HepG2 (cell line): Measurements from ENCODE around the gene FBLIM1. TPM values are rescaled to one million over a fixed set of nuclear protein-coding genes. Genes with fewer than 3 reads are reported as not detected.

ENCODE experiments used
- DRAP1 ChIP-seq: IDR thresholded peaks from 2 replicates; pipeline ENCODE4 v1.6.1; 2016; ENCODE audit warnings: missing genetic modification reagents, missing compliant biosample characterization
- GLMP ChIP-seq: sonication (generic); formaldehyde crosslinking; IDR thresholded peaks from 2 replicates; pipeline ENCODE4 v1.9.0; 2021; ENCODE audit warnings: missing genetic modification reagents, mild to moderate bottlenecking, borderline replicate concordance
- KMT2A ChIP-seq: sonication (generic); formaldehyde crosslinking; IDR thresholded peaks from 2 replicates; pipeline ENCODE4 v1.4.0; 2020; ENCODE audit warnings: missing genetic modification reagents
- PHF21A ChIP-seq: sonication (generic); formaldehyde crosslinking; IDR thresholded peaks from 2 replicates; pipeline ENCODE4 v1.5.0; 2020; ENCODE audit warnings: mild to moderate bottlenecking, missing genetic modification reagents
- RARA ChIP-seq: IDR thresholded peaks from 2 replicates; pipeline ENCODE4 v1.6.1; 2016; ENCODE audit warnings: missing genetic modification reagents, missing compliant biosample characterization
- RCOR2 ChIP-seq: IDR thresholded peaks from 2 replicates; pipeline ENCODE4 v1.6.1; 2016; ENCODE audit warnings: missing biosample characterization, missing genetic modification reagents
- SCMH1 ChIP-seq: sonication (generic); formaldehyde crosslinking; IDR thresholded peaks from 2 replicates; pipeline ENCODE4 v1.9.0; 2021; ENCODE audit warnings: missing genetic modification reagents, mild to moderate bottlenecking, borderline replicate concordance
- SETDB1 ChIP-seq: sonication (generic); formaldehyde crosslinking; IDR thresholded peaks from 2 replicates; pipeline ENCODE4 v1.5.1; 2020; ENCODE audit warnings: missing genetic modification reagents, mild to moderate bottlenecking, borderline replicate concordance
- SP4 ChIP-seq: sonication (generic); formaldehyde crosslinking; IDR thresholded peaks from 2 replicates; pipeline ENCODE4 v1.8.1; 2023; ENCODE audit warnings: mild to moderate bottlenecking, missing genetic modification reagents
- TAF1 ChIP-seq: sonication (generic); formaldehyde crosslinking; IDR thresholded peaks from 2 replicates; pipeline ENCODE4 v1.4.0; 2020; ENCODE audit warnings: missing genetic modification reagents
- TCF7L2 ChIP-seq: IDR thresholded peaks from 2 replicates; pipeline ENCODE4 v1.6.1; 2011; ENCODE audit warnings: mild to moderate bottlenecking, low read depth, low read length, moderate library complexity
- ZBTB42 ChIP-seq: sonication (generic); formaldehyde crosslinking; IDR thresholded peaks from 2 replicates; pipeline ENCODE4 v1.5.0; 2020; ENCODE audit warnings: mild to moderate bottlenecking, missing genetic modification reagents
- ZHX2 ChIP-seq, 2 experiments: sonication (generic) in 1 of 2; formaldehyde crosslinking in 1 of 2; IDR thresholded peaks; 2 replicates each; pipeline versions ENCODE4 v1.6.1 to v1.9.0; 2014 to 2022; ENCODE audit warnings: antibody characterized with exemption in 1 of 2, borderline replicate concordance in 1 of 2, inconsistent platforms in 1 of 2, low read depth in 1 of 2, missing genetic modification reagents in 1 of 2
- ZNF275 ChIP-seq: sonication (generic); formaldehyde crosslinking; IDR thresholded peaks from 2 replicates; pipeline ENCODE4 v1.8.0; 2022; ENCODE audit warnings: missing genetic modification reagents, mild to moderate bottlenecking, inconsistent platforms, borderline replicate concordance
- ZNF430 ChIP-seq: sonication (generic); formaldehyde crosslinking; IDR thresholded peaks from 2 replicates; pipeline ENCODE4 v1.9.0; 2021; ENCODE audit warnings: mild to moderate bottlenecking, missing genetic modification reagents
- ZNF441 ChIP-seq: sonication (generic); formaldehyde crosslinking; IDR thresholded peaks from 2 replicates; pipeline ENCODE4 v1.7.0; 2021; ENCODE audit warnings: missing genetic modification reagents, borderline replicate concordance
- ZNF784 ChIP-seq: sonication (generic); formaldehyde crosslinking; IDR thresholded peaks from 2 replicates; pipeline ENCODE4 v1.5.1; 2020; ENCODE audit warnings: missing genetic modification reagents, mild to moderate bottlenecking, borderline replicate concordance
- ZSCAN21 ChIP-seq: sonication (generic); formaldehyde crosslinking; IDR thresholded peaks from 2 replicates; pipeline ENCODE4 v1.8.0; 2022; ENCODE audit warnings: mild to moderate bottlenecking, missing genetic modification reagents, moderate library complexity, borderline replicate concordance
- ZSCAN9 ChIP-seq: IDR thresholded peaks from 2 replicates; pipeline ENCODE4 v1.6.1; 2016; ENCODE audit warnings: borderline replicate concordance
- polyA plus RNA-seq, 8 experiments: library from polyadenylated mRNA; depleted of rRNA in 3 of 8; stranded (reverse) in 7 of 8; unstranded in 1 of 8; fragments of >200 nt; fragmentation: Illumina TruSeq in 4 of 8; extraction: Trizol in 4 of 8; gene quantifications; 2 replicates each; pipeline versions ENCODE4 v1.2.1 to v1.2.3, GENCODE V29; 2011 to 2016; ENCODE audit warnings: low read depth in 4 of 8, missing spikeins in 1 of 8, mixed read lengths in 1 of 8; ENCODE audit not compliant: insufficient read depth in 1 of 8
- total RNA-seq, 5 experiments: library from RNA; depleted of rRNA; stranded (reverse); fragments of >200 nt; fragmentation: Illumina TruSeq; extraction: Trizol; gene quantifications; 2 replicates each; pipeline ENCODE4 v1.2.3, GENCODE V29; 2016; ENCODE audit warnings: low read depth in 1 of 5

The FBLIM1 gene
- total and polyA plus RNA-seq, 2 of the 13 experiments (the other 11 are each of a cell fraction or from before 2014, with no cell fraction given) = 10.6 to 23.0 TPM

- peak; percentile 82 for TF ChIP-seq ZNF441 (CRISPR knock-in tag)
- TF ChIP-seq ZNF275 (CRISPR knock-in tag) = peak; percentile 48; the same call in 1 of the 2 replicates
- peak; percentile 30 for TF ChIP-seq SP4 (CRISPR knock-in tag)
- peak; percentile 44; the same call in 1 of the 2 replicates for TF ChIP-seq PHF21A
- peak; percentile 82; the same call in 1 of the 2 replicates for TF ChIP-seq DRAP1 (CRISPR knock-in tag)
- TF ChIP-seq TCF7L2 = no peak
- peak; percentile 74 for TF ChIP-seq TAF1
- TF ChIP-seq GLMP (CRISPR knock-in tag) = no peak
- no peak for TF ChIP-seq SETDB1 (CRISPR knock-in tag)
- peak; percentile 41; the same call in 1 of the 2 replicates for TF ChIP-seq RARA (CRISPR knock-in tag)
- peak; percentile 81; the same call in 1 of the 2 replicates for TF ChIP-seq ZSCAN9
- TF ChIP-seq RCOR2 (CRISPR knock-in tag) = no peak
- TF ChIP-seq ZSCAN21 = peak; percentile 78
- peak; percentile 74; the same call in 1 of the 2 replicates for TF ChIP-seq KMT2A (CRISPR knock-in tag)
- TF ChIP-seq ZNF784 = peak; percentile 66; the same call in 1 of the 2 replicates
- peak; percentile 30 for TF ChIP-seq ZHX2 (IDR thresholded peaks at IDR 0.05; ENCODE audit: low read depth)
- no peak for TF ChIP-seq ZHX2 (CRISPR knock-in tag; IDR thresholded peaks at IDR 0.05; ENCODE audit: borderline replicate concordance)
- no peak for TF ChIP-seq ZBTB42
- TF ChIP-seq ZNF430 (CRISPR knock-in tag) = peak; percentile 40; the same call in 1 of the 2 replicates
- no peak for TF ChIP-seq SCMH1 (CRISPR knock-in tag)
Measured at GRCh38 chr1:15835741-15836510, 77.3 kb downstream of the FBLIM1 start (continued).
